HUES48 (cell line): ENCODE data around the gene OSBPL2.

Source experiments
- H3K27ac ChIP-seq: one replicate; pipeline ENCODE4 v1.7.0; 2013; ENCODE audit warnings: low read depth, low read length, inconsistent platforms
- H3K27me3 ChIP-seq: 2 replicates; pipeline ENCODE4 v1.6.1; 2013; ENCODE audit warnings: mild to moderate bottlenecking, low read length; ENCODE audit not compliant: control insufficient read depth, insufficient read depth
- H3K36me3 ChIP-seq: 2 replicates; pipeline ENCODE4 v1.6.1; 2013; ENCODE audit warnings: low read length; ENCODE audit not compliant: control insufficient read depth, insufficient read depth
- H3K4me1 ChIP-seq: 2 replicates; pipeline ENCODE4 v1.6.1; 2013; ENCODE audit warnings: mild to moderate bottlenecking, low read length; ENCODE audit not compliant: control insufficient read depth, insufficient read depth
- H3K4me3 ChIP-seq: 2 replicates; pipeline ENCODE4 v1.5.1; 2013; ENCODE audit warnings: mild to moderate bottlenecking, low read depth, low read length
- H3K9ac ChIP-seq: 2 replicates; pipeline ENCODE4 v1.6.1; 2013; ENCODE audit warnings: mild to moderate bottlenecking, low read depth, low read length, moderate library complexity
- H3K9me3 ChIP-seq: 2 replicates; pipeline ENCODE4 v1.6.1; 2013; ENCODE audit warnings: low read length; ENCODE audit not compliant: control insufficient read depth, insufficient read depth

OSBPL2 gene

GRCh38 chr20:62287759-62288534 is 49.6 kb downstream of the OSBPL2 start:
- Histone ChIP-seq H3K4me1 (no peaks in the 10 kb centered on the region), H3K9me3 (no peaks in the 10 kb centered on the region), H3K4me3 (no peak overlapping the region), H3K36me3 (peaks cover 66% of the 10 kb centered on the region), H3K27me3 (no peaks in the 10 kb centered on the region), H3K9ac (no peak overlapping the region), H3K27ac (no peak overlapping the region)

- no peaks in the 10 kb centered on the region for H3K27me3 ChIP-seq
- H3K27ac ChIP-seq, result no peak overlapping the region
- no peak overlapping the region for H3K9ac ChIP-seq
- no peaks in the 10 kb centered on the region for H3K4me1 ChIP-seq
- H3K36me3 ChIP-seq, result peaks cover 66% of the 10 kb centered on the region
- H3K9me3 ChIP-seq, result no peaks in the 10 kb centered on the region
- no peak overlapping the region for H3K4me3 ChIP-seq
These were observed 50.3 kb downstream of the OSBPL2 start for GRCh38 chr20:62288535-62289105.

DNA sequence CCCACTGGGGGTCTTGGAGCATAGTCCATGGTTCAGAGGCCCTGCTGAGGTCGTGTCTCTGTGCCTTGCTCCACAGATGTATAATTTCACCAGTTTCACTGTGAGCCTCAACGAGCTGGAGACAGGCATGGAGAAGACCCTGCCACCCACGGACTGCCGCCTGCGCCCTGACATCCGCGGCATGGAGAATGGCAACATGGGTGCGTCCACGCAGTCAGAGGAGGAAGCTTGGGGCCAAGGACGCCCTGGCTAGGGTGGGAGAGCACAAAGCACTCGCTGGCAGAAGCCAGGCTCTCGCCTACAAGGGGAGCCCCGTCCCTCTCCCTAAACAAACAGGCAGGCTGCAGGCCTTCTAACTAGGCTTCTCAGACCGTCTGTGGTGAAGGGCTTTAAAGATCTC is 50.8 kb downstream of the OSBPL2 start:
- Histone ChIP-seq H3K4me3 (no peak overlapping the region), H3K9me3 (no peaks in the 10 kb centered on the region), H3K36me3 (peaks cover 66% of the 10 kb centered on the region), H3K27ac (no peak overlapping the region), H3K27me3 (no peaks in the 10 kb centered on the region), H3K9ac (no peak overlapping the region), H3K4me1 (no peaks in the 10 kb centered on the region)

DNA sequence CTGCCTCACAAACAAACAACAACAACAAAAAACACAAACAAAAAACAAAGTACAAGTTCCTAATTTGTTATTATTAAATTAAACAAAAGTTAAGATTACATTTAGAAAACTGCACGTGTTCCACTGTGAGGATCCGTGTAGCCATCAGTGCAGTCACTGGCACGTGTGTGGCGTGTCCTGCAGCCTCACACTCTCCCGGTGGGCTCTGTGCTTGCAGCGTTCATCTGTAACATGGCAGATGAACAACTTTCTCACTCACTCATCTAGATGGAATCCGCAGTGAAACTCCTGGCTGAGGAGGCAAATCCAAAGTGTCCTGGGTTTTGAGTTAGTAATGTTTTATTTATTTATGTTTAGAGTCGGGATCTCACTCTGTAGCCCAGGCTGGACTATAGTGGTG is 51.6 kb downstream of the OSBPL2 start:
- no peak overlapping the region for H3K9ac ChIP-seq
- H3K9me3 ChIP-seq, result no peaks in the 10 kb centered on the region
- no peak overlapping the region for H3K27ac ChIP-seq
- peaks cover 68% of the 10 kb centered on the region for H3K36me3 ChIP-seq
- no peak overlapping the region for H3K4me3 ChIP-seq
- H3K27me3 ChIP-seq, result no peaks in the 10 kb centered on the region
- H3K4me1 ChIP-seq, result no peaks in the 10 kb centered on the region

- H3K4me3 ChIP-seq, result no peak overlapping the region
- H3K4me1 ChIP-seq, result no peaks in the 10 kb centered on the region
- no peaks in the 10 kb centered on the region for H3K27me3 ChIP-seq
- H3K36me3 ChIP-seq, result peaks cover 67% of the 10 kb centered on the region
- H3K9ac ChIP-seq, result no peak overlapping the region
- no peaks in the 10 kb centered on the region for H3K9me3 ChIP-seq
- H3K27ac ChIP-seq, result no peak overlapping the region
These were observed 53.1 kb downstream of the OSBPL2 start for GRCh38 chr20:62291251-62292066.

DNA sequence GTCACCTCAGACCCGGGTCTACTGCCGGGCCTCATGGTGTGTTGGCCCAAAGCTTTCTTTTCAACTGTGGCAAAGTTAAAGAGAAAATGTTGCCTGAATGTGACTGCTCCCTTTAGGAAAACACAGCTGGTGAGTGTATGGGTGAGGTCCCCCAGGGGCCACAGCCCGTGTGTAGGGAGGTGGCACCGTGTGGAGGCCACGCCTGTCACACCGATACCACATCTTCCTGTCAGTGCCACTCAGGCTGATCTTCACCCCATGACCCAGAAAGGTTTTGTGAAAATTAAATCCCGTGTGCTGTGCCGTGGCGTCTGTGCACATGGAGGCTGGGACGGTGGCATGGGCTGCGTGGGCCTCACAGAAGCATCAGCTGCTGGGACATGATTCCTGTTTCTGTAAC is 53.8 kb downstream of the OSBPL2 start:
- no peak overlapping the region for H3K9ac ChIP-seq
- no peak overlapping the region for H3K27ac ChIP-seq
- H3K4me3 ChIP-seq, result no peak overlapping the region
- H3K9me3 ChIP-seq, result no peaks in the 10 kb centered on the region
- peaks cover 68% of the 10 kb centered on the region for H3K36me3 ChIP-seq
- no peaks in the 10 kb centered on the region for H3K27me3 ChIP-seq
- no peaks in the 10 kb centered on the region for H3K4me1 ChIP-seq

DNA sequence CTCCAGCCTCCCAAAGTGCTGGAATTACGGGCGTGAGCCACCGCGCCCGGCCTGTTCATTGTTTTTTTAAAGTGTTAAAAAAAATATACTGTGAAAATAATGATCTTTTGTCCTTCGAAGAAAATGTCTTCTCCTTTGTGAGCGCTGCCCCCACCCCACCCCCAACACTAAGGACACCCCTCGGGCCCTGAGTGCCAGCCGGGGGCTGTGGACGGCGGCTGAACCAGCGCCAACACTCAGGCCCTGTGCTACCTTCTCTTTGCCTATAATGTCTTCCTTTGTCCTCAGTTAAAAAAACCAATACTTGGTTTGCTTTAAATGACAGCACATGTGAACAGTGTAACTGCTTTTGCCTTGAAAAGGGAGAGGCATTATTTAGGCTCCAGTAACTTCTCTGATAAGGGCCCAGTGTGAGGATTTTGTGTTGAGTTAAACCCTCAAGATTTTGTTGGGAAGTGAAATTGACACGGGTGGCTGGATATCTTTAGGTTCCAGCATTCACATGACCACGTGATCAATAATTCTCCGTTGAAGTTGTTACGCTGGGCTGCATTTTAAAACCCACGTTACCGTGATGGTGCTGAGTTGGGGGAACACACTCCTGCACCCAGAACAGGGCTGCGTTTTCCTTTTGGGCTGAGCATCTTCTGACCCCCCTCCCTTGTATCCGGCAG is 54.9 kb downstream of the OSBPL2 start:
- H3K27ac ChIP-seq, result no peak overlapping the region
- peaks cover 63% of the 10 kb centered on the region for H3K36me3 ChIP-seq
- H3K4me1 ChIP-seq, result no peaks in the 10 kb centered on the region
- H3K9ac ChIP-seq, result no peak overlapping the region
- no peaks in the 10 kb centered on the region for H3K27me3 ChIP-seq
- H3K4me3 ChIP-seq, result no peak overlapping the region
- H3K9me3 ChIP-seq, result no peaks in the 10 kb centered on the region

- Histone ChIP-seq H3K27me3 (no peaks in the 10 kb centered on the region), H3K4me3 (no peak overlapping the region), H3K9ac (no peak overlapping the region), H3K36me3 (peaks cover 58% of the 10 kb centered on the region), H3K27ac (no peak overlapping the region), H3K9me3 (no peaks in the 10 kb centered on the region), H3K4me1 (no peaks in the 10 kb centered on the region)
These were observed 55.6 kb downstream of the OSBPL2 start for GRCh38 chr20:62293946-62294345.

GRCh38 chr20:62294516-62294915 is 56.2 kb downstream of the OSBPL2 start:
- Histone ChIP-seq H3K36me3 (peaks cover 53% of the 10 kb centered on the region), H3K4me1 (no peaks in the 10 kb centered on the region), H3K4me3 (no peak overlapping the region), H3K9ac (no peak overlapping the region), H3K27ac (no peak overlapping the region), H3K27me3 (no peaks in the 10 kb centered on the region), H3K9me3 (no peaks in the 10 kb centered on the region)

DNA sequence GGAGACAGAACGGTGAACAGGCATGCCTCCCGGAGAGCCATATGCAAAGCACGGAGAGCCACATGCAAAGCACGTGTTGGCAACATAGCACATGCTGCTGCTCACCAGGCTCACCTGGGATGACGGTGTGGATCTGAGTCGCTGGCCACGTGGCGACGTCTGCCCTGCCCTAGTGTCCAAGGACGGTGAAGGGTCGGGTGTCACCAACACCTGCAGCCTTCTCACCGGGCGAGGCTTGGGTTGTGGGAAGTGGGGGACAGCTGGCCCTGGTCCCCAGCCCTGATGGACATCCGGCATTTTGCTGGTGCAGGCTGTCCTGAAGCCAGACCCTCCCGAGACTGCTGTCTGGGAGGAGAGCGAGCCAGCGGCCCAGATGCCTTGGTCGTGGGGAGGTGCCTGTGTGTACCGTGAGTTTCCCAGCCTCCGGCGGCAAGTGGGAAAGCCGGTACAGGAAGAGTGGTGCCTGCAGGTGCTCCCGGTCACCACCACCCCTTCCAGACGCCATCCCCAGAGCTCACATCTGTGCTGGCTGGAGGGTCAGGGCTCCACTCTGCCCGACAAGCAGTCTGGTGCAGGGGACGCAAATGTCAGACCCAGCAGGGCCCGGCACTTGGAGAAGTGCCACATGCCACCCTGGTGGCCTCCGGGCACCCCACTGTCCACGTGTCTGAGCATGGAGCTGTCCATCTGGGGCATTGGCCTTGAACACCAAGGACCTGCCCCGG is 58.6 kb downstream of the OSBPL2 start:
- Histone ChIP-seq H3K9ac (no peak overlapping the region), H3K27me3 (no peaks in the 10 kb centered on the region), H3K36me3 (peaks cover 40% of the 10 kb centered on the region), H3K9me3 (no peaks in the 10 kb centered on the region), H3K4me3 (no peak overlapping the region), H3K27ac (no peak overlapping the region), H3K4me1 (no peaks in the 10 kb centered on the region)
